HepG2 (cell line): ENCODE measurements around the gene DUSP7. TPM values are rescaled to one million over a fixed set of nuclear protein-coding genes. Genes with fewer than 3 reads are reported as not detected.

Experiments
- BRCA1 ChIP-seq: sonication (generic); formaldehyde crosslinking; IDR thresholded peaks from 2 replicates; pipeline ENCODE4 v1.4.0; 2020; ENCODE audit warnings: missing genetic modification reagents
- HMG20A ChIP-seq: IDR thresholded peaks from 2 replicates; pipeline ENCODE4 v1.6.1; 2016; ENCODE audit warnings: borderline replicate concordance
- HNF4G ChIP-seq, 2 experiments: sonication (generic) in 1 of 2; formaldehyde crosslinking in 1 of 2; IDR thresholded peaks; 2 replicates each; pipeline versions ENCODE4 v1.4.0 to v1.6.1; 2011 to 2020; ENCODE audit warnings: borderline replicate concordance in 2 of 2, low read depth in 2 of 2, mild to moderate bottlenecking in 2 of 2, low read length in 1 of 2, missing genetic modification reagents in 1 of 2, moderate library complexity in 1 of 2
- HNRNPL ChIP-seq: fragments of 200-400 bp; formaldehyde crosslinking; IDR thresholded peaks from 2 replicates; pipeline ENCODE4 v1.6.1; 2017; ENCODE audit warnings: mild to moderate bottlenecking, low read depth, low read length
- IKZF1 ChIP-seq: fragments of 450-650 bp; IDR thresholded peaks from 2 replicates; pipeline ENCODE4 v1.7.1; 2016
- KAT8 ChIP-seq: IDR thresholded peaks from 2 replicates; pipeline ENCODE4 v1.6.1; 2016; ENCODE audit warnings: missing genetic modification reagents, missing compliant biosample characterization
- KDM5B ChIP-seq: sonication (generic); formaldehyde crosslinking; IDR thresholded peaks from 2 replicates; pipeline ENCODE4 v1.4.0; 2020; ENCODE audit warnings: missing genetic modification reagents, mild to moderate bottlenecking, borderline replicate concordance
- KLF11 ChIP-seq: IDR thresholded peaks from 2 replicates; pipeline ENCODE4 v1.6.1; 2016; ENCODE audit warnings: missing compliant biosample characterization
- MED1 ChIP-seq: sonication (generic); formaldehyde crosslinking; IDR thresholded peaks from 2 replicates; pipeline ENCODE4 v1.4.0; 2020; ENCODE audit warnings: missing genetic modification reagents
- MXI1 ChIP-seq: IDR thresholded peaks from 3 replicates; pipeline ENCODE4 v1.6.1; 2012; ENCODE audit warnings: low read depth, low read length, inconsistent platforms, borderline replicate concordance
- PHF21A ChIP-seq: sonication (generic); formaldehyde crosslinking; IDR thresholded peaks from 2 replicates; pipeline ENCODE4 v1.5.0; 2020; ENCODE audit warnings: mild to moderate bottlenecking, missing genetic modification reagents
- SALL1 ChIP-seq: sonication (generic); formaldehyde crosslinking; IDR thresholded peaks from 2 replicates; pipeline ENCODE4 v1.8.0; 2022; ENCODE audit warnings: mild to moderate bottlenecking, missing genetic modification reagents
- TARDBP ChIP-seq: sonication (generic); formaldehyde crosslinking; IDR thresholded peaks from 2 replicates; pipeline ENCODE4 v1.8.0; 2022; ENCODE audit warnings: mild to moderate bottlenecking, missing genetic modification reagents
- TCF7L2 ChIP-seq: IDR thresholded peaks from 2 replicates; pipeline ENCODE4 v1.6.1; 2011; ENCODE audit warnings: mild to moderate bottlenecking, low read depth, low read length, moderate library complexity
- ZNF124 ChIP-seq: sonication (generic); formaldehyde crosslinking; IDR thresholded peaks from 2 replicates; pipeline ENCODE4 v1.4.0; 2020; ENCODE audit warnings: missing genetic modification reagents
- ZNF331 ChIP-seq: sonication (generic); formaldehyde crosslinking; IDR thresholded peaks from 2 replicates; pipeline ENCODE4 v1.4.0; 2020; ENCODE audit warnings: missing genetic modification reagents
- ZNF34 ChIP-seq: sonication (generic); formaldehyde crosslinking; IDR thresholded peaks from 2 replicates; pipeline ENCODE4 v1.4.0; 2020; ENCODE audit warnings: mild to moderate bottlenecking, missing genetic modification reagents, borderline replicate concordance
- ZNF7 ChIP-seq: IDR thresholded peaks from 2 replicates; pipeline ENCODE4 v1.6.1; 2016; ENCODE audit warnings: missing biosample characterization, missing genetic modification reagents
- ZNF749 ChIP-seq: sonication (generic); formaldehyde crosslinking; IDR thresholded peaks from 2 replicates; pipeline ENCODE4 v1.8.0; 2022; ENCODE audit warnings: mild to moderate bottlenecking, missing genetic modification reagents, moderate library complexity, borderline replicate concordance
- ZNF75D ChIP-seq: sonication (generic); formaldehyde crosslinking; IDR thresholded peaks from 2 replicates; pipeline ENCODE4 v1.8.1; 2023; ENCODE audit warnings: missing genetic modification reagents, mild to moderate bottlenecking, borderline replicate concordance
- ZNF777 ChIP-seq: sonication (generic); formaldehyde crosslinking; IDR thresholded peaks from 2 replicates; pipeline ENCODE4 v1.4.0; 2020; ENCODE audit warnings: missing genetic modification reagents
- polyA plus RNA-seq, 8 experiments: library from polyadenylated mRNA; depleted of rRNA in 3 of 8; stranded (reverse) in 7 of 8; unstranded in 1 of 8; fragments of >200 nt; fragmentation: Illumina TruSeq in 4 of 8; extraction: Trizol in 4 of 8; gene quantifications; 2 replicates each; pipeline versions ENCODE4 v1.2.1 to v1.2.3, GENCODE V29; 2011 to 2016; ENCODE audit warnings: low read depth in 4 of 8, missing spikeins in 1 of 8, mixed read lengths in 1 of 8; ENCODE audit not compliant: insufficient read depth in 1 of 8
- total RNA-seq, 5 experiments: library from RNA; depleted of rRNA; stranded (reverse); fragments of >200 nt; fragmentation: Illumina TruSeq; extraction: Trizol; gene quantifications; 2 replicates each; pipeline ENCODE4 v1.2.3, GENCODE V29; 2016; ENCODE audit warnings: low read depth in 1 of 5
- TF ChIP-seq, protein P1 (sequence below): sonication (generic); formaldehyde crosslinking; IDR thresholded peaks from 2 replicates; pipeline ENCODE4 v1.4.0; 2020; ENCODE audit warnings: missing genetic modification reagents; ENCODE audit errors: not compliant biosample characterization
- TF ChIP-seq, protein P2 (sequence below): sonication (generic); formaldehyde crosslinking; IDR thresholded peaks from 2 replicates; pipeline ENCODE4 v1.5.1; 2020; ENCODE audit warnings: mild to moderate bottlenecking, missing genetic modification reagents
- TF ChIP-seq, protein P3 (sequence below): sonication (generic); formaldehyde crosslinking; IDR thresholded peaks from 2 replicates; pipeline ENCODE4 v1.4.0; 2020; ENCODE audit warnings: mild to moderate bottlenecking, missing genetic modification reagents
- TF ChIP-seq, protein P4 (sequence below): sonication (generic); formaldehyde crosslinking; IDR thresholded peaks from 2 replicates; pipeline ENCODE4 v1.9.0; 2022; ENCODE audit warnings: missing genetic modification reagents, mild to moderate bottlenecking, borderline replicate concordance
- TF ChIP-seq, protein P5 (sequence below): sonication (generic); formaldehyde crosslinking; IDR thresholded peaks from 2 replicates; pipeline ENCODE4 v1.8.1; 2023; ENCODE audit warnings: mild to moderate bottlenecking, missing genetic modification reagents, borderline replicate concordance

Gene DUSP7
- total and polyA plus RNA-seq, 2 of the 13 experiments (the other 11 are each of a cell fraction or from before 2014, with no cell fraction given): 6.6 to 8.8 TPM

DNA sequence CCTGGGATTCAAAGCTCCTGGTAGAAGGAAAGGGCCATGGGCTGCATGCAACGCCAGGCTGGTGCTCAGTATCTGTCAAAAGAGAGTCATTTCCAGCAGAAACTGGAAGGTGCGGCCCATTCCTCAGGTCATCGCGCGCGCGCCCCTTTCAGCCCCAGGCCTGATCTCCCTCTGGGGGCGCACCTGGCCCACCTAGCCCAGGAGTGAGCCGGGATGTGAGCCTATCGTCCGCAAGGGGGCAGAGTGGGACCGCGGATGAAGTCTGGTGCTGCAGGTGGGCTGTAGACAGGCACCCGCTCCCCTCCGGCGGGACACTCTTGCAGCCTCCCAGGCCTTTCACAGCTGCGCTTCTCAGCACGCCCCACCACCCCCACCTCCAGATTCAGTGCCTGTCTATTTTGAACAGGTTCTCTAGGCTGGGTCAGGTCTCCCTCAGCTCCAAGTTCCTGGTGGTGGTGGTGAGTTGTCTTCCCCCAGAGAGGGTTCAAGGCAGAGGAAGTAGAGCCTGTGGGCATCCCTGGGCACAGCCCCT, 54.9 kb downstream of the DUSP7 start (continued):
- TF ChIP-seq BRCA1 (CRISPR knock-in tag): no peak
- no peak for TF ChIP-seq TCF7L2
- TF ChIP-seq MED1 (CRISPR knock-in tag): no peak
- no peak; the same call in 2 of the 3 replicates for TF ChIP-seq MXI1
- no peak for TF ChIP-seq ZNF75D (CRISPR knock-in tag)
- peak; percentile 37; the same call in 1 of the 2 replicates for TF ChIP-seq PHF21A (CRISPR knock-in tag)
- no peak for TF ChIP-seq ZNF749 (CRISPR knock-in tag)
- TF ChIP-seq ZNF7 (CRISPR knock-in tag): no peak
- TF ChIP-seq HNF4G (IDR thresholded peaks at IDR 0.05; ENCODE audit: borderline replicate concordance, low read depth, low read length): no peak
- no peak for TF ChIP-seq HNF4G (CRISPR knock-in tag; IDR thresholded peaks at IDR 0.05; ENCODE audit: borderline replicate concordance, low read depth)
- no peak for TF ChIP-seq ZNF34 (CRISPR knock-in tag)
- TF ChIP-seq ZNF331 (CRISPR knock-in tag): peak; percentile 26; the same call in 1 of the 2 replicates
- no peak for TF ChIP-seq SALL1 (CRISPR knock-in tag)
- TF ChIP-seq KAT8 (CRISPR knock-in tag): 0 out of 2 replicates have a peak, but pooled peaks have one; percentile 33
- 0 out of 2 replicates have a peak, but pooled peaks have one; percentile 22 for TF ChIP-seq TARDBP (CRISPR knock-in tag)
- TF ChIP-seq KLF11 (CRISPR knock-in tag): 0 out of 2 replicates have a peak, but pooled peaks have one; percentile 34
- TF ChIP-seq, protein P1, sequence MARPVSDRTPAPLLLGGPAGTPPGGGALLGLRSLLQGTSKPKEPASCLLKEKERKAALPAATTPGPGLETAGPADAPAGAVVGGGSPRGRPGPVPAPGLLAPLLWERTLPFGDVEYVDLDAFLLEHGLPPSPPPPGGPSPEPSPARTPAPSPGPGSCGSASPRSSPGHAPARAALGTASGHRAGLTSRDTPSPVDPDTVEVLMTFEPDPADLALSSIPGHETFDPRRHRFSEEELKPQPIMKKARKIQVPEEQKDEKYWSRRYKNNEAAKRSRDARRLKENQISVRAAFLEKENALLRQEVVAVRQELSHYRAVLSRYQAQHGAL: no peak
- no peak for TF ChIP-seq HNRNPL
- no peak for TF ChIP-seq ZNF777 (CRISPR knock-in tag)
- peak; percentile 39; the same call in 1 of the 2 replicates for TF ChIP-seq KDM5B (CRISPR knock-in tag)
- TF ChIP-seq, protein P2, sequence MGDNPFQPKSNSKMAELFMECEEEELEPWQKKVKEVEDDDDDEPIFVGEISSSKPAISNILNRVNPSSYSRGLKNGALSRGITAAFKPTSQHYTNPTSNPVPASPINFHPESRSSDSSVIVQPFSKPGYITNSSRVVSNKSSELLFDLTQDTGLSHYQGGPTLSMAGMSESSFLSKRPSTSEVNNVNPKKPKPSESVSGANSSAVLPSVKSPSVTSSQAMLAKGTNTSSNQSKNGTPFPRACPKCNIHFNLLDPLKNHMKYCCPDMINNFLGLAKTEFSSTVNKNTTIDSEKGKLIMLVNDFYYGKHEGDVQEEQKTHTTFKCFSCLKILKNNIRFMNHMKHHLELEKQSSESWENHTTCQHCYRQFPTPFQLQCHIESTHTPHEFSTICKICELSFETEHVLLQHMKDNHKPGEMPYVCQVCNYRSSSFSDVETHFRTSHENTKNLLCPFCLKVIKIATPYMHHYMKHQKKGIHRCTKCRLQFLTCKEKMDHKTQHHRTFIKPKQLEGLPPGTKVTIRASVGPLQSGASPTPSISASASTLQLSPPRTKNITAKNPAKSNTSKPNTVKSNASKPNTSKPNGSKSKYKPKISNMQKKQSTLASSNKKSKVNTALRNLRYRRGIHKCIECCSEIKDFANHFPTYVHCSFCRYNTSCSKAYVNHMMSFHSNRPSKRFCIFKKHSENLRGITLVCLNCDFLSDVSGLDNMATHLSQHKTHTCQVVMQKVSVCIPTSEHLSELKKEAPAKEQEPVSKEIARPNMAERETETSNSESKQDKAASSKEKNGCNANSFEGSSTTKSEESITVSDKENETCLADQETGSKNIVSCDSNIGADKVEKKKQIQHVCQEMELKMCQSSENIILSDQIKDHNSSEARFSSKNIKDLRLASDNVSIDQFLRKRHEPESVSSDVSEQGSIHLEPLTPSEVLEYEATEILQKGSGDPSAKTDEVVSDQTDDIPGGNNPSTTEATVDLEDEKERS (CRISPR knock-in tag): no peak
- TF ChIP-seq IKZF1: no peak
- TF ChIP-seq, protein P3, sequence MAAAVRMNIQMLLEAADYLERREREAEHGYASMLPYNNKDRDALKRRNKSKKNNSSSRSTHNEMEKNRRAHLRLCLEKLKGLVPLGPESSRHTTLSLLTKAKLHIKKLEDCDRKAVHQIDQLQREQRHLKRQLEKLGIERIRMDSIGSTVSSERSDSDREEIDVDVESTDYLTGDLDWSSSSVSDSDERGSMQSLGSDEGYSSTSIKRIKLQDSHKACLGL (CRISPR knock-in tag): no peak
- TF ChIP-seq ZNF124 (CRISPR knock-in tag): 0 out of 2 replicates have a peak, but pooled peaks have one; percentile 61
- TF ChIP-seq, protein P4, sequence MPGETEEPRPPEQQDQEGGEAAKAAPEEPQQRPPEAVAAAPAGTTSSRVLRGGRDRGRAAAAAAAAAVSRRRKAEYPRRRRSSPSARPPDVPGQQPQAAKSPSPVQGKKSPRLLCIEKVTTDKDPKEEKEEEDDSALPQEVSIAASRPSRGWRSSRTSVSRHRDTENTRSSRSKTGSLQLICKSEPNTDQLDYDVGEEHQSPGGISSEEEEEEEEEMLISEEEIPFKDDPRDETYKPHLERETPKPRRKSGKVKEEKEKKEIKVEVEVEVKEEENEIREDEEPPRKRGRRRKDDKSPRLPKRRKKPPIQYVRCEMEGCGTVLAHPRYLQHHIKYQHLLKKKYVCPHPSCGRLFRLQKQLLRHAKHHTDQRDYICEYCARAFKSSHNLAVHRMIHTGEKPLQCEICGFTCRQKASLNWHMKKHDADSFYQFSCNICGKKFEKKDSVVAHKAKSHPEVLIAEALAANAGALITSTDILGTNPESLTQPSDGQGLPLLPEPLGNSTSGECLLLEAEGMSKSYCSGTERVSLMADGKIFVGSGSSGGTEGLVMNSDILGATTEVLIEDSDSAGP (CRISPR knock-in tag): peak; percentile 81
- TF ChIP-seq, protein P5, sequence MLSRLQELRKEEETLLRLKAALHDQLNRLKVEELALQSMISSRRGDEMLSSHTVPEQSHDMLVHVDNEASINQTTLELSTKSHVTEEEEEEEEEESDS (CRISPR knock-in tag): no peak
- TF ChIP-seq HMG20A (CRISPR knock-in tag): no peak
